ENCODE measurements around the gene RECQL. TPM values are rescaled to one million over a fixed set of nuclear protein-coding genes. Genes with fewer than 3 reads are reported as not detected.
"Not testable (repeated sequence)": the region's sequence is repeated elsewhere in the genome, so short reads cannot be mapped to it uniquely, and the experiment has no call there.

Gene RECQL
- total RNA-seq, 1 experiment from 2014 or later: 49.5 TPM

DNA sequence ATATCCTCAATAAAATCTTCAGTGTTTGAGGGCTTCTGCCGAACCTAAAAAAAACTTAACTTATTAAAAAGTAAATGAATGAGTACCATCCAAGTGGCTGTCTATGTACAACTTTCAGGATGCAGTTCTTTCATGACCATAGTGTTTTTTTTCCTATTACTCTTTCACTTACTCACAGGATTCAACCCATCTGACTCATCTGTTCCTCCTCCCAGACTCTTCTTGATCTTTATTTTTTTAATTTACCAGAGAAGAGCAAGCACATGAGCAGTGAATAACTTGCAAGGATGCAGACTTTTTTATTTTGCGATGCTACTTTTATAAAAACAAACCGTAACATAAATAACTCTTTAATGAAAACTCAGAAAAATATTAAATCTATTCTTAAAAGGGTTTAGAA is 24.5 kb downstream of the RECQL start:
- intact Hi-C loops (cut with micrococcal nuclease): no loop called here
- TF ChIP-seq, protein P1, sequence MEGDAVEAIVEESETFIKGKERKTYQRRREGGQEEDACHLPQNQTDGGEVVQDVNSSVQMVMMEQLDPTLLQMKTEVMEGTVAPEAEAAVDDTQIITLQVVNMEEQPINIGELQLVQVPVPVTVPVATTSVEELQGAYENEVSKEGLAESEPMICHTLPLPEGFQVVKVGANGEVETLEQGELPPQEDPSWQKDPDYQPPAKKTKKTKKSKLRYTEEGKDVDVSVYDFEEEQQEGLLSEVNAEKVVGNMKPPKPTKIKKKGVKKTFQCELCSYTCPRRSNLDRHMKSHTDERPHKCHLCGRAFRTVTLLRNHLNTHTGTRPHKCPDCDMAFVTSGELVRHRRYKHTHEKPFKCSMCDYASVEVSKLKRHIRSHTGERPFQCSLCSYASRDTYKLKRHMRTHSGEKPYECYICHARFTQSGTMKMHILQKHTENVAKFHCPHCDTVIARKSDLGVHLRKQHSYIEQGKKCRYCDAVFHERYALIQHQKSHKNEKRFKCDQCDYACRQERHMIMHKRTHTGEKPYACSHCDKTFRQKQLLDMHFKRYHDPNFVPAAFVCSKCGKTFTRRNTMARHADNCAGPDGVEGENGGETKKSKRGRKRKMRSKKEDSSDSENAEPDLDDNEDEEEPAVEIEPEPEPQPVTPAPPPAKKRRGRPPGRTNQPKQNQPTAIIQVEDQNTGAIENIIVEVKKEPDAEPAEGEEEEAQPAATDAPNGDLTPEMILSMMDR (IDR thresholded peaks at IDR 0.05; ENCODE audit: unreplicated experiment): no peak
- Mint-ChIP-seq H3K4me1 (ENCODE audit: insufficient read depth, unreplicated experiment) (no peaks in the 10 kb centered on the region), H3K9me3 (ENCODE audit: unreplicated experiment) (no peaks in the 10 kb centered on the region), H3K4me3 (ENCODE audit: unreplicated experiment) (no peak overlapping the region), H3K27me3 (ENCODE audit: insufficient read depth, unreplicated experiment) (no peaks in the 10 kb centered on the region), H3K27ac (ENCODE audit: low read depth, unreplicated experiment) (no peak overlapping the region), H3K36me3 (ENCODE audit: insufficient read depth, unreplicated experiment) (peaks cover 48% of the 10 kb centered on the region)
- CTCF ChIA-PET: no interaction called here
- DNase-seq (ENCODE audit: unreplicated experiment): peak; percentile 5
- POLR2A ChIA-PET: no interaction called here
- no TSS peak for BruUV-seq (replicated peaks)

DNA sequence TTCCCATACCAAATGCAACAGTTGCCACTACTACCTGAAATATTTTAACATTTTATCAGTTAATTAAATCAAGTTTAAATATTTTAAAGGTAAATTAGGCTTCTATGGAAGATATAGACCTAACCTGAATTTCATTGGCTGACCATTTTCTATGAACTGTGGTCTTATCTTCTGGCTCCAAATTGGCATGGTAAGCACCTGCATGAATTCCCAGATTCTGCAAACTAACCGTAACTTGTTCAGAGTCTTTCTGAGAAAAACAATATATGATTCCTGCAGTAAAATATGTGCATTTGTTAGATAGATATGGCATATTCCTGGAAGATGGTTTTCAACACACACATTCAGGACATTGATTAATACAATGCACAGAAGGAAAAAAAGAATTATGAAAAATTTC is 25.9 kb downstream of the RECQL start:
- DNase-seq (ENCODE audit: unreplicated experiment): no peak
- BruUV-seq (replicated peaks): no TSS peak

DNA sequence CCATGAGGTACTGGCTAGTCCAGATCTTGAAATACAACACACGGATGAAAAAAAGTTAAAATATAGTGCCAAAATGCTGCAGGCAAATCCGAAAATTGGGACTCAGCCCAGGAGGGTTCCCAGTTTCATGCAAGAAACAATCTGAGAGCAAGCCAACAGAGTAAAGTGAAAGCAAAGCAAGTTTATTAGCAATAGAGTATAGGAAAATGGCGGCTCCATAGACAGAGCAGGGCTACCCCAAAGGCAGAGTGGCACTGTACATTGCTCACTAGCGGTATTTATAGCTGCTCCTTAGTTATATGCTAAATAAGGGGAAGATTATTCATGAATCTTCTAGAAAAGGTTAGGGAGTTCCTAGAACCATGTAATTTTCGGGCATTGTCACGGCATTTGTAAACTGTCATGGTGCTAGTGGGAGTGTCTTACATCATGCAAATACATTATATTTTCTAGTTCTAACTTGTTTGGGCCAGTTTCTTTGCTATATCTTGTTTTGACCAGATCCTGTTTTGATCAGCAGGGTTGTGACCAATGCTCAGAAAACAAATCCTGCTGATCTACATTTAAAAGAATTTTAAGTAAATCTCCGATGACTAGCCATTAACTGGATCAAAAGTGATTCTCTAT is 29.1 kb downstream of the RECQL start:
- no peak for DNase-seq (ENCODE audit: unreplicated experiment)
- Mint-ChIP-seq H3K4me1 (ENCODE audit: insufficient read depth, unreplicated experiment) (no peaks in the 10 kb centered on the region), H3K27me3 (ENCODE audit: insufficient read depth, unreplicated experiment) (no peaks in the 10 kb centered on the region), H3K4me3 (ENCODE audit: unreplicated experiment) (no peak overlapping the region), H3K27ac (ENCODE audit: low read depth, unreplicated experiment) (no peak overlapping the region), H3K36me3 (ENCODE audit: insufficient read depth, unreplicated experiment) (peaks cover 82% of the 10 kb centered on the region), H3K9me3 (ENCODE audit: unreplicated experiment) (no peaks in the 10 kb centered on the region)
- intact Hi-C loops (cut with micrococcal nuclease): no loop called here
- TF ChIP-seq, protein P1 (IDR thresholded peaks at IDR 0.05; ENCODE audit: unreplicated experiment): no peak
- ChIA-PET POLR2A (no interaction called here), CTCF (interaction anchor here (0.8 kb wide), 1 partner anchor 209 kb away, joined by 3 read pairs; no protein-coding TSS in a partner anchor)
- BruUV-seq (replicated peaks): no TSS peak

More for the DNA sequence above, 25.9 kb downstream of the RECQL start:
- TF ChIP-seq, protein P1 (IDR thresholded peaks at IDR 0.05; ENCODE audit: unreplicated experiment): no peak
- peaks cover 60% of the 10 kb centered on the region for H3K36me3 Mint-ChIP-seq (ENCODE audit: insufficient read depth, unreplicated experiment)
- CTCF ChIA-PET: interaction anchor here (1.2 kb wide), 1 partner anchor 30 kb away, joined by 3 read pairs; no protein-coding TSS in a partner anchor
- intact Hi-C loops (cut with micrococcal nuclease): no loop called here
- no peaks in the 10 kb centered on the region for H3K4me1 Mint-ChIP-seq (ENCODE audit: insufficient read depth, unreplicated experiment)
- H3K27me3 Mint-ChIP-seq (ENCODE audit: insufficient read depth, unreplicated experiment): no peaks in the 10 kb centered on the region
- H3K27ac Mint-ChIP-seq (ENCODE audit: low read depth, unreplicated experiment): no peak overlapping the region
- H3K4me3 Mint-ChIP-seq (ENCODE audit: unreplicated experiment): no peak overlapping the region
- no peaks in the 10 kb centered on the region for H3K9me3 Mint-ChIP-seq (ENCODE audit: unreplicated experiment)
- POLR2A ChIA-PET: interaction anchor here (0.7 kb wide), 1 partner anchor 51 kb away, joined by 3 read pairs; no protein-coding TSS in a partner anchor

DNA sequence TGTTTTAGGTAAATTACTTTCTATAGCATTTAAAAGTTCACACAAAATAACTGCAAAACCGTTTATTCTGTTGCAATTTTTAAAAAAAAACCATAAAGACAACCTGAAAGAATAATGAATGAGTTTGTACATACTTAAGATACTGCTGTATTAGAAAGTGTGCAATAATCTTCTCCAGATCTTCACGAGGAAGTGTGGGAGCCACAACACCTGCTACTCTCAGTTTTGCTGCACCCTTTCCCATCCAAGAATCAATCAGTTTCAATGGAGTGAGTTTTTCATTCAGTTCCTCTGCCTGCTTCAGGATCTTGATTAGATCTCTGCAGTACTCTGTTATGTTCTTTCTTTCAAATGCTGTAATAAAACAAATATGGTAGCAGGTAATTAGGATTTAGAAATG is 30.1 kb downstream of the RECQL start:
- CTCF ChIA-PET: no interaction called here
- TF ChIP-seq, protein P1 (IDR thresholded peaks at IDR 0.05; ENCODE audit: unreplicated experiment): no peak
- intact Hi-C loops (cut with micrococcal nuclease): no loop called here
- DNase-seq (ENCODE audit: unreplicated experiment): no peak
- POLR2A ChIA-PET: no interaction called here
- H3K9me3 Mint-ChIP-seq (ENCODE audit: unreplicated experiment): no peaks in the 10 kb centered on the region
- no peak overlapping the region for H3K4me3 Mint-ChIP-seq (ENCODE audit: unreplicated experiment)
- no peaks in the 10 kb centered on the region for H3K27me3 Mint-ChIP-seq (ENCODE audit: insufficient read depth, unreplicated experiment)
- BruUV-seq (replicated peaks): no TSS peak
- H3K27ac Mint-ChIP-seq (ENCODE audit: low read depth, unreplicated experiment): no peak overlapping the region
- no peaks in the 10 kb centered on the region for H3K4me1 Mint-ChIP-seq (ENCODE audit: insufficient read depth, unreplicated experiment)
- H3K36me3 Mint-ChIP-seq (ENCODE audit: insufficient read depth, unreplicated experiment): peaks cover 76% of the 10 kb centered on the region

DNA sequence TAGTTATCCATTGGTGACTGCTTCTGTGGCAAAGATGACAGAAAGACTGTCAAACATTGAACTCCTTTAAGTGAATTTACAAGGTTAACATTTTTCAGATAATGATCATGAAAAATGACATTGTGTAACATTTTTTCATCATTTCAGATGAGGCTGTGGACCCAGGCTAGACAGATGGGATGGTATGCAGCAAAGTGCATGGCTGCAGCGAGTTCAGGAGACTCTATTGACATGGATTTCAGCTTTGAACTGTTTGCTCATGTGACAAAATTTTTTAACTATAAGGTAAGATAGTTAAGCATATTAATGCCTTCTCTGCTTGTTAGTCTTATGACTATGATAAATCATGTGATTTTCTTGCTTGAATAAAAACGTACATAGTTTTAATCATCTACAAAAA is 34.1 kb downstream of the RECQL start:
- peaks cover 77% of the 10 kb centered on the region for H3K36me3 Mint-ChIP-seq (ENCODE audit: insufficient read depth, unreplicated experiment)
- intact Hi-C loops (cut with micrococcal nuclease); CTCF ChIA-PET; H3K4me1 Mint-ChIP-seq (ENCODE audit: insufficient read depth, unreplicated experiment); H3K4me3 Mint-ChIP-seq (ENCODE audit: unreplicated experiment); BruUV-seq (replicated peaks); H3K27me3 Mint-ChIP-seq (ENCODE audit: insufficient read depth, unreplicated experiment); H3K9me3 Mint-ChIP-seq (ENCODE audit: unreplicated experiment); H3K27ac Mint-ChIP-seq (ENCODE audit: low read depth, unreplicated experiment); DNase-seq (ENCODE audit: unreplicated experiment): not testable (repeated sequence)
- POLR2A ChIA-PET: interaction anchor here (1.7 kb wide), 1 partner anchor 34 kb away, joined by 5 read pairs; the partner anchor contains the start of genes GOLT1B and RECQL

All from MCF 10A (cell line).